Gastrocnemius medialis (tissue), 4 donors: ENCODE measurements around the gene BNC1.

Experiments
- POLR2A ChIP-seq, 2 donors: fragments of 450-650 bp; IDR thresholded peaks; one replicate each; pipeline ENCODE4 v1.6.1; 2017; ENCODE audit warnings: antibody characterized with exemption in 2 of 2, mild to moderate bottlenecking in 2 of 2, moderate library complexity in 2 of 2
- TF ChIP-seq, protein P1 (sequence below), 5 experiments: fragments of 450-650 bp in 3 of 5; fragments of 200-600 bp in 2 of 5; sonication (generic) in 2 of 5; IDR thresholded peaks in 4 of 5; conservative IDR thresholded peaks in 1 of 5; 1 replicate in 4 of 5; 2 replicates in 1 of 5; pipeline ENCODE4 v1.5.1; 2016 to 2019; ENCODE audit warnings: antibody characterized with exemption in 5 of 5, mild to moderate bottlenecking in 3 of 5, moderate library complexity in 3 of 5

DNA sequence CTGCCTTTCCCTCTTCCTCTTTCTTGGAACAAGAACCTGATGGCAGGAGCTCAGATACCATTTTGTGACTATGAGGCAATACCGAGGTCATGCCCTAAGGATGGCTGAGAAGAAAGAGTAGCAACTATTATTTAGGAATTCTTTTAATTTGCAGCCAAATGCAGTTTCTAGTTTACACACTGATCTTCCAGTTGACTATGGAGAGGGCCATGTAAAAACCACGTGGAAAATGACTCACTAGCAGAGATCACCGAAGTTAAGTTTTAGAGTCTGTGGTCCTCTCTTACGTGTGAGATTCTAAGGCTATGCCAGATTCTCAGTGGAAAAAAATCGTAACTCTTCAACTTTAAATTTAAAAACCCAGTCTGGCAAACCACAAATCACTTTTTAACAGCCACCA, 7.8 kb downstream of the BNC1 start:
- TF ChIP-seq, protein P1, sequence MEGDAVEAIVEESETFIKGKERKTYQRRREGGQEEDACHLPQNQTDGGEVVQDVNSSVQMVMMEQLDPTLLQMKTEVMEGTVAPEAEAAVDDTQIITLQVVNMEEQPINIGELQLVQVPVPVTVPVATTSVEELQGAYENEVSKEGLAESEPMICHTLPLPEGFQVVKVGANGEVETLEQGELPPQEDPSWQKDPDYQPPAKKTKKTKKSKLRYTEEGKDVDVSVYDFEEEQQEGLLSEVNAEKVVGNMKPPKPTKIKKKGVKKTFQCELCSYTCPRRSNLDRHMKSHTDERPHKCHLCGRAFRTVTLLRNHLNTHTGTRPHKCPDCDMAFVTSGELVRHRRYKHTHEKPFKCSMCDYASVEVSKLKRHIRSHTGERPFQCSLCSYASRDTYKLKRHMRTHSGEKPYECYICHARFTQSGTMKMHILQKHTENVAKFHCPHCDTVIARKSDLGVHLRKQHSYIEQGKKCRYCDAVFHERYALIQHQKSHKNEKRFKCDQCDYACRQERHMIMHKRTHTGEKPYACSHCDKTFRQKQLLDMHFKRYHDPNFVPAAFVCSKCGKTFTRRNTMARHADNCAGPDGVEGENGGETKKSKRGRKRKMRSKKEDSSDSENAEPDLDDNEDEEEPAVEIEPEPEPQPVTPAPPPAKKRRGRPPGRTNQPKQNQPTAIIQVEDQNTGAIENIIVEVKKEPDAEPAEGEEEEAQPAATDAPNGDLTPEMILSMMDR (IDR thresholded peaks at IDR 0.05 in 4 of 5, conservative IDR thresholded peaks at IDR 0.05 in 1 of 5): no peak
- TF ChIP-seq POLR2A (IDR thresholded peaks at IDR 0.05): no peak
